ENCODE results near the gene TMEM183A. TPM values are rescaled to one million over a fixed set of nuclear protein-coding genes. Genes with fewer than 3 reads are reported as not detected.

Gene TMEM183A
- total RNA-seq, 4 donors from 2014 or later, result 62.0 to 95.5 (median 68.6) TPM

DNA sequence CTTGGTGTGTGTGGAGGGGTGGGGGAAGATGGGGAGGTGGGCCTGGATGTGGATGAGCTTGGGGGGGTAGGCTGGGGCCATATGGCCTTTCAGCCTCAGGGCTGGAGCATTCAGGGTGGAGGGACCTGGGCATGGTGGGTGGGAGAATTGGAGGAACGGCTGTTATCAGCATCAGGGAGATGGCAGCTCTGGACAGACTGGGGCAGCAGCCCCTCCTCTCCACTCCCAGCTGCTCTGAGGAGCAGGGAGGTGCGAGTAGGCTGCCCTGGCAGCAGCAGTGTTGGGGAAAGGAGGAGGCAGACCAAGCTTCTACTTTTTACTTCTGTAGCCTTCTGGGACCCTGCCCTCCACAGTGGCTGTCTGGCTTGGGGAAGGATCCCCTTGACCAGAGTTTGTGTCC lies 29.4 kb downstream of the TMEM183A start:
- H3K36me3 ChIP-seq, result no peaks in the 10 kb centered on the region
- H3K9me3 ChIP-seq, result no peaks in the 10 kb centered on the region
- H3K4me3 ChIP-seq, result no peak overlapping the region
- H3K4me1 ChIP-seq, result peaks cover 12% of the 10 kb centered on the region
- 75% methylated on average over 2 of the region's 2 CpGs for WGBS
- peak in 1 of 2 donors; percentile 58 for DNase-seq (ENCODE audit: low spot score in 2 of 2)
- TF ChIP-seq POLR2A (IDR thresholded peaks at IDR 0.05) (no peak), EP300 (IDR thresholded peaks at IDR 0.05) (no peak), POLR2AphosphoS5 (IDR thresholded peaks at IDR 0.05) (no peak)
- TF ChIP-seq, protein P1, sequence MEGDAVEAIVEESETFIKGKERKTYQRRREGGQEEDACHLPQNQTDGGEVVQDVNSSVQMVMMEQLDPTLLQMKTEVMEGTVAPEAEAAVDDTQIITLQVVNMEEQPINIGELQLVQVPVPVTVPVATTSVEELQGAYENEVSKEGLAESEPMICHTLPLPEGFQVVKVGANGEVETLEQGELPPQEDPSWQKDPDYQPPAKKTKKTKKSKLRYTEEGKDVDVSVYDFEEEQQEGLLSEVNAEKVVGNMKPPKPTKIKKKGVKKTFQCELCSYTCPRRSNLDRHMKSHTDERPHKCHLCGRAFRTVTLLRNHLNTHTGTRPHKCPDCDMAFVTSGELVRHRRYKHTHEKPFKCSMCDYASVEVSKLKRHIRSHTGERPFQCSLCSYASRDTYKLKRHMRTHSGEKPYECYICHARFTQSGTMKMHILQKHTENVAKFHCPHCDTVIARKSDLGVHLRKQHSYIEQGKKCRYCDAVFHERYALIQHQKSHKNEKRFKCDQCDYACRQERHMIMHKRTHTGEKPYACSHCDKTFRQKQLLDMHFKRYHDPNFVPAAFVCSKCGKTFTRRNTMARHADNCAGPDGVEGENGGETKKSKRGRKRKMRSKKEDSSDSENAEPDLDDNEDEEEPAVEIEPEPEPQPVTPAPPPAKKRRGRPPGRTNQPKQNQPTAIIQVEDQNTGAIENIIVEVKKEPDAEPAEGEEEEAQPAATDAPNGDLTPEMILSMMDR (IDR thresholded peaks at IDR 0.05), result no peak
- H3K27ac ChIP-seq, result no peak overlapping the region
- H3K27me3 ChIP-seq, result no peaks in the 10 kb centered on the region

DNA sequence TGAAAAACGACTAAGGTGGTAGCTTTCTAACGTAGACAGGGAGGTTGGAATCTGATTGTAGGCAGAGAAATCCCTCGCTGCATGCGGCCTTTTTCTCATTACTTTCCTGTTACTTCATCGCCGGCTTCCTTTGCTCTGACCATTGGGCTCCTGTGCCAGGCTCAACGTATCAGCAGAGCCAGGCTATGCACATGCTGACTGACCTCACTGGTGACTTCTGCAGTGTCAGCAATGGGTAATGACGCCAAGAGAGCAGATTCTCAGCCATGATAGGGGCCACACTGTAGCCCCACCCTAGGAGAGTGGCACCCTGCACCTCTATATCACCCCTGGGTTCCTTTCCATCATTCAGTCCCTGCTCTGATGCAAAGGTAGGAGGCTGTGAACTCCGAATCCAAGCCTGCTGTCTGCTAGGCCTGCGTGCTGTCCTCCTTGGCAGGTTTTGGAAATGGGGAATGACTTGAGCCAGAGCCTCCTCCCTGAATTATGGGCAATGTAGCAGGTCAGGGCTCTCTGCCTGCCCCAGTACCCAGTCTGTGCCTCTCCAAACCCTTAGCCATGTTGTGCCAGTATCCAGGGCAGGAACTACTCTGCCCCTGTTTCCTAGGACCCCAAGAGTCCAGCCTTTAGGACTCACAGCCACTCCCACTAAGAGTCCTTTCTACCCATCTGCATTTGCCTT lies 30.5 kb downstream of the TMEM183A start:
- Histone ChIP-seq H3K27ac (no peak overlapping the region), H3K36me3 (no peaks in the 10 kb centered on the region), H3K9me3 (no peaks in the 10 kb centered on the region), H3K4me3 (no peak overlapping the region), H3K27me3 (no peaks in the 10 kb centered on the region), H3K4me1 (peaks cover 12% of the 10 kb centered on the region)
- TF ChIP-seq POLR2A (IDR thresholded peaks at IDR 0.05) (no peak), EP300 (IDR thresholded peaks at IDR 0.05) (no peak), POLR2AphosphoS5 (IDR thresholded peaks at IDR 0.05) (no peak)
- TF ChIP-seq, protein P1 (IDR thresholded peaks at IDR 0.05), result no peak
- WGBS, result 78% methylated on average over 8 of the region's 10 CpGs
- DNase-seq (ENCODE audit: low spot score in 2 of 2), result peak in 1 of 2 donors; percentile 48

DNA sequence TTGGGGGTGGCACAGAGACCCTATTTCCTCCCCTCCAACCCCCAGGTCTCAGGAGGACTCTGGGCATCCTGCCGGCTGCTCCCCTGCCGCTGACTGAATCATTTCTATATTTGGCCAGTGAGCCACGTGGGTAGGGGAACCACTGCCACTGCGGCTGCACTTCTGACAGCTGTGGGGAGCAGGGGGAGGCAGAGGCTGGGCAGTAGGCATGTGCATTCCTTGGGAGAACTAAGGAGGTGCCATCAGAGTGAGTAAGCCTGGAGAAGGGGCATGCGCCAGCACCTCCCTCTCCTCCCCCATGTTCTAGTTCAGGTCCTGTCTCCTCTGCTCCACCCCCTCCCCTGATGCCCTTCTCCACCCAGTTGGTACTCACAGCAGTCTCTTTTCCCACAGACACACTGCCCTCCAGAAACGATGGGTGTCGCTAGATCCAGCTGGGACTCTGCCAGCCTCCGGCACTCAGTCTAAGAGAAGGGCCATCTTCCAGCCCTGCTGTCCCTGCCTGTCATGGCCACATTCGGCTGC lies 31.1 kb downstream of the TMEM183A start:
- Histone ChIP-seq H3K4me3 (no peak overlapping the region), H3K36me3 (no peaks in the 10 kb centered on the region), H3K4me1 (peaks cover 12% of the 10 kb centered on the region), H3K27me3 (no peaks in the 10 kb centered on the region), H3K27ac (no peak overlapping the region), H3K9me3 (no peaks in the 10 kb centered on the region)
- DNase-seq (ENCODE audit: low spot score in 2 of 2), result peak in 1 of 2 donors; percentile 55
- TF ChIP-seq, protein P1 (IDR thresholded peaks at IDR 0.05), result no peak
- TF ChIP-seq EP300 (IDR thresholded peaks at IDR 0.05), result no peak
- 24% methylated on average over 9 of the region's 9 CpGs for WGBS

DNA sequence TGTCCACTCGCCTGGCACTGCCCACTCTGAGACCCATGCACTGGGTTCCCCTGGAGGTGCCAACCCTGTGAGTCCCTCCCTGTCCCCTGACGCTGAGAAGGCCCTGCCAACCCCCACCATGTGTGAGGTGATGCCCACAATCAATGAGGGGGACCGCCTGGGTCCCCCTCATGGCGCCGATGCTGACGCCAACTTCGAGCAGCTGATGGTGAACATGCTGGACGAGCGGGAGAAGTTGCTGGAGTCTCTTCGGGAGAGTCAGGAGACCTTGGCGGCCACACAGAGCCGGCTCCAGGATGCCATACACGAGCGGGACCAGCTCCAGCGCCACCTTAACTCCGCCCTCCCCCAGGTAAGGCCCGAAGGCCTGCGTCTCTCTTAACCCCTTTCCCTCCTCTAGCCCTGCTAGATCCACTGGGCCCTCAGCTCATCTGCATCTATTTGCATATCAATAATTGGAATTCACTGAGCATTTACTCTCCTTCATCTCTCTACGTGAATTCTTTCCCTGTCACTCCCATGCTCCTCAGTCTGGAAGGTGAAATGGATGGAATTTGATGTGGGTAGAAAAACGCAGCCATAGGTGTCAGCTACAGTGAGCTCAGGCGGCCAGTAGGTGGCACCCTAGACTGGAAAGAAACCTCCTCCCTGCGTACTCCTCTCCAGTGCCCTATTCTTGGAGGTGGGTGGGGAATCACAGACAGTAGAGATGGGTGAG lies 31.9 kb downstream of the TMEM183A start:
- DNase-seq (ENCODE audit: low spot score in 2 of 2), result peak in 1 of 2 donors; percentile 85
- TF ChIP-seq POLR2AphosphoS5 (IDR thresholded peaks at IDR 0.05) (no peak), EP300 (IDR thresholded peaks at IDR 0.05) (no peak), POLR2A (IDR thresholded peaks at IDR 0.05) (no peak)
- TF ChIP-seq, protein P1 (IDR thresholded peaks at IDR 0.05), result peak; percentile 82 to 88
- no peaks in the 10 kb centered on the region for H3K36me3 ChIP-seq
- no peak overlapping the region for H3K4me3 ChIP-seq
- no peak overlapping the region for H3K27ac ChIP-seq
- H3K27me3 ChIP-seq, result no peaks in the 10 kb centered on the region
- 39% methylated on average over 14 of the region's 22 CpGs for WGBS
- H3K4me1 ChIP-seq, result peaks cover 12% of the 10 kb centered on the region
- no peaks in the 10 kb centered on the region for H3K9me3 ChIP-seq

Measured in suprapubic skin (tissue), 4 donors.